PC-9 (cell line): ENCODE data around the gene GPX4. TPM values are rescaled to one million over a fixed set of nuclear protein-coding genes. Genes with fewer than 3 reads are reported as not detected.
A peak's percentile ranks its signal among the peaks of the same experiment; 100 is the strongest.

Source experiments
- BruUV-seq: library from RNA; stranded (reverse); fragments of 400-500 nt; replicated peaks from 2 replicates; lab custom pipeline; 2021; lab: Mats Ljungman, UMichigan
- CTCF ChIA-PET: fragments of 300-600 bp; sonication (Branson Sonifier 250); formaldehyde crosslinking; loops from one replicate; lab custom pipeline; 2022; ENCODE audit warnings: antibody characterized with exemption; lab: Charles Lee
- POLR2A ChIA-PET: fragments of 300-600 bp; sonication (Branson Sonifier 250); formaldehyde crosslinking; loops from one replicate; lab custom pipeline; 2022; ENCODE audit warnings: antibody characterized with exemption; ENCODE audit not compliant: unreplicated experiment; lab: Charles Lee
- DNase-seq, 2 experiments: peaks; one replicate each; pipeline versions ENCODE4 v3.0.0 to v3.0.0-alpha.2; 2015 to 2022; ENCODE audit warnings: mixed read lengths in 1 of 2
- H2AFZ ChIP-seq: fragments of 200-600 bp; sonication (generic); 2 replicates; pipeline ENCODE4 v1.8.1; 2017; ENCODE audit warnings: antibody characterized with exemption
- H3F3A ChIP-seq: fragments of 200-600 bp; sonication (generic); 2 replicates; pipeline ENCODE4 v1.8.1; 2017; ENCODE audit warnings: antibody characterized with exemption, mild to moderate bottlenecking, low read depth; ENCODE audit not compliant: insufficient read depth
- H3K27ac ChIP-seq: fragments of 200-600 bp; sonication (generic); 2 replicates; pipeline ENCODE4 v1.6.1; 2016; ENCODE audit warnings: mixed run types
- H3K27me3 ChIP-seq: fragments of 200-600 bp; sonication (generic); 2 replicates; pipeline ENCODE4 v1.6.1; 2016; ENCODE audit warnings: low read depth, mixed run types; ENCODE audit not compliant: insufficient read depth
- H3K36me3 ChIP-seq: fragments of 200-600 bp; sonication (generic); 2 replicates; pipeline ENCODE4 v1.6.1; 2016; ENCODE audit warnings: low read depth, mixed run types
- H3K4me1 ChIP-seq: fragments of 200-600 bp; sonication (generic); replicated peaks from 2 replicates; pipeline ENCODE4 v1.6.1; 2016; ENCODE audit warnings: mixed run types; ENCODE audit not compliant: insufficient read depth
- H3K4me2 ChIP-seq: fragments of 200-600 bp; sonication (generic); 2 replicates; pipeline ENCODE4 v1.6.1; 2017; ENCODE audit warnings: mixed run types
- H3K4me3 ChIP-seq: fragments of 200-600 bp; sonication (generic); 2 replicates; pipeline ENCODE4 v1.6.1; 2016; ENCODE audit warnings: mixed run types
- H3K79me2 ChIP-seq: fragments of 200-600 bp; sonication (generic); 2 replicates; pipeline ENCODE4 v1.6.1; 2017; ENCODE audit warnings: low read depth, mixed run types
- H3K9me2 ChIP-seq: fragments of 200-600 bp; sonication (generic); 2 replicates; pipeline ENCODE4 v1.8.1; 2017; ENCODE audit warnings: mild to moderate bottlenecking; ENCODE audit not compliant: insufficient read depth
- H3K9me3 ChIP-seq: fragments of 200-600 bp; sonication (generic); 2 replicates; pipeline ENCODE4 v1.8.1; 2016; ENCODE audit warnings: low read depth; ENCODE audit not compliant: insufficient read depth
- H4K20me1 ChIP-seq: fragments of 200-600 bp; sonication (generic); 2 replicates; pipeline ENCODE4 v1.8.1; 2017; ENCODE audit not compliant: insufficient read depth
- CTCF ChIP-seq: fragments of 200-600 bp; sonication (generic); conservative IDR thresholded peaks from 2 replicates; pipeline ENCODE4 v1.6.1; 2017; ENCODE audit warnings: mixed run types, antibody characterized with exemption, mild to moderate bottlenecking, moderate library complexity
- EZH2 ChIP-seq: fragments of 200-600 bp; sonication (generic); IDR thresholded peaks from 2 replicates; pipeline ENCODE4 v1.8.0; 2017; ENCODE audit warnings: antibody characterized with exemption, low read depth
- intact Hi-C: fragments of 100-400 bp; cut with micrococcal nuclease; formaldehyde crosslinking; loops from one replicate; pipeline ENCODE4 v1.10.0; 2022; ENCODE audit not compliant: unreplicated experiment
- total RNA-seq: library from RNA; stranded (reverse); gene quantifications from 2 replicates; pipeline ENCODE4 v1.2.3, GENCODE V29; 2021

The GPX4 gene
- total RNA-seq, 1 experiment from 2014 or later, result 465 TPM

DNA sequence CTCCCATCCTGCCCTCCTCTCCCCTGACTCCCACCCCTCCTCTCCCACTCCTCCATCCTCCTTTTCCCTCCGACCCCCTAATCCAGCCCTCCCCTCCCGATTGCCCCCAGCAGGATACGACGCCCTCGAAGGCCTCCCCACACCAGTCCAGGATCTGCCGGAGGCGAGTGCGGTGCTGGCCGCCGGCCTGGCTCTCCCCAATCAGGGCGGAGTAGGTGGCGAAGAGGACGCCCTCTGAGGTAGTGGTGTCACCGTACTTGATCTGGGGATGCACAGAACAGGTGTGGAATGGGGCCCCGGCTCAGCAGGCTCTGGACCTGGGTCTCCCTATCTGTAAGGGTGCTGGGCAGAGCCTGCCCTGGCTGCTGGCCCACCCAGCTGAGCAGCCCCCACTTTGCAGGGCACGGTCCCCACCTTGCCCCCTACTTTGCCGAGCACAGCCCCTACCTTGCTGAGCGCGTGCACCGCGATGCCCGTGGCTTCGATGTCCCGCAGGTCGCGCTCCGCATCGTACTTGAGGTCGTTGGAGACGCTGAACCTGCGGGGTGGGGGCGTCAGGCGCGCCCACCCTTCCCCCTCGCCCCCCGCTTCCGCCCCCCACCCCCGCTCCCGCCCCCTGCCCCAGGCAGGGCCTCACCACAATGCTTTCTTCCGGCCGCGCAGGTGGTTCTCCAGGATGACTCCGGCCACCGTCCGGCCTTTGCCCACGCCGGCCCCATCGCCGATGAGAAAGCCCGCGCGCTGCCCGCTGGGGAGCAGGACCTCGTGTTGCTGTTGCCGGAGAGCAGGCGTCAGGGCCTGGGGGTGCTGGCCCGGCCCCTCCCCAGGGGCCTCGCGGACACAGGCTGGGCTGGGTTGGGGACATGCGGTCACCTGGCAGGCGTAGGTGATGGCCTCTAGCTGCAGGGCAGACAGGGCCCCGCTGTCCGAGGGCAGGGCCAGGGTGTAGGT is 18.5 kb downstream of the GPX4 start:
- Histone ChIP-seq H3K9me2 (no peaks in the 10 kb centered on the region), H3K4me3 (no peak overlapping the region), H3K27me3 (no peaks in the 10 kb centered on the region), H3K36me3 (peaks cover 7% of the 10 kb centered on the region; the same call in 1 of the 2 replicates), H3K4me2 (no peak overlapping the region), H3F3A (peaks cover 54% of the 10 kb centered on the region; the same call in 1 of the 2 replicates), H3K9me3 (no peaks in the 10 kb centered on the region), H2AFZ (no peak overlapping the region), H4K20me1 (peaks cover 26% of the 10 kb centered on the region), H3K4me1 (no peaks in the 10 kb centered on the region), H3K79me2 (no peaks in the 10 kb centered on the region), H3K27ac (no peak overlapping the region)
- intact Hi-C loops, result no loop called here
- TF ChIP-seq CTCF (no peak), EZH2 (no peak)
- BruUV-seq, result no TSS peak
- DNase-seq, result no peak
- CTCF ChIA-PET, result no interaction called here
- POLR2A ChIA-PET, result no interaction called here

GRCh38 chr19:1122972-1123363 is 19.2 kb downstream of the GPX4 start:
- TF ChIP-seq CTCF, result no peak
- no peak for TF ChIP-seq EZH2
- H3K79me2 ChIP-seq, result no peaks in the 10 kb centered on the region
- no peaks in the 10 kb centered on the region for H3K27me3 ChIP-seq
- POLR2A ChIA-PET, result no interaction called here
- no peak overlapping the region for H2AFZ ChIP-seq
- intact Hi-C loops, result no loop called here
- peaks cover 7% of the 10 kb centered on the region; the same call in 1 of the 2 replicates for H3K36me3 ChIP-seq
- H3K4me2 ChIP-seq, result no peak overlapping the region
- no peak overlapping the region for H3K27ac ChIP-seq
- H3K9me2 ChIP-seq, result no peaks in the 10 kb centered on the region
- CTCF ChIA-PET, result no interaction called here
- H3K9me3 ChIP-seq, result no peaks in the 10 kb centered on the region
- H3K4me3 ChIP-seq, result no peak overlapping the region
- no peaks in the 10 kb centered on the region for H3K4me1 ChIP-seq
- peaks cover 61% of the 10 kb centered on the region; the same call in 1 of the 2 replicates for H3F3A ChIP-seq
- BruUV-seq, result no TSS peak
- H4K20me1 ChIP-seq, result peaks cover 28% of the 10 kb centered on the region
- peak; percentile 52 to 91 for DNase-seq

DNA sequence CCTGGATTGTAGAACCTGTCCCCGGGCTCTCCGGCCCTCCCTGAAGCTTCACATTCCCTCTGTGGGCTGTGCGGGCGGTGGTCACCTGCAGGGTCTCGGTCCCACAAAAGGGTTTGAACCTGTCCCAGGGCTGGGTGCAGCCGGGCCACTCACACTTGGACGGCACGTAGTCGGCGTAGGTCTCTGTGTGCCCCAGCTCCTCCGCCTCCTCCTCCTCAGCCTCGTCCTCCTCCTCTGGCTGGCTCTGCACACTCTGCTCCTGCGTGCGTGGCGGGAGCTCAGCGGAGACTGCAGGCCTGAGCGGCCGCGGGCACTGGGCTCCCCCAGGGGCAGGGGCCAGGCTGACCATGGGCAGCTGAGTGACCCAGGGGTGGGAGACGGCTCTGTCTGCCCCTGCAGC is 19.6 kb downstream of the GPX4 start:
- POLR2A ChIA-PET, result no interaction called here
- Histone ChIP-seq H3K4me1 (no peaks in the 10 kb centered on the region), H2AFZ (no peak overlapping the region), H4K20me1 (peaks cover 32% of the 10 kb centered on the region), H3K79me2 (no peaks in the 10 kb centered on the region), H3K27ac (no peak overlapping the region), H3K27me3 (no peaks in the 10 kb centered on the region), H3K9me3 (no peaks in the 10 kb centered on the region), H3K4me2 (no peak overlapping the region), H3K36me3 (peaks cover 7% of the 10 kb centered on the region; the same call in 1 of the 2 replicates), H3F3A (peaks cover 64% of the 10 kb centered on the region; the same call in 1 of the 2 replicates), H3K4me3 (no peak overlapping the region), H3K9me2 (no peaks in the 10 kb centered on the region)
- BruUV-seq, result no TSS peak
- TF ChIP-seq EZH2, result no peak
- TF ChIP-seq CTCF, result no peak
- intact Hi-C loops, result no loop called here
- no peak for DNase-seq
- CTCF ChIA-PET, result no interaction called here
